GM19238 (cell line): ENCODE data around the gene NOVA2.
A peak's percentile ranks its signal among the peaks of the same experiment; 100 is the strongest.

Source experiments
- DNase-seq: peaks from one replicate; pipeline ENCODE4 v3.0.0; 2011; ENCODE audit warnings: low spot score; ENCODE audit not compliant: insufficient read length

The NOVA2 gene

DNA sequence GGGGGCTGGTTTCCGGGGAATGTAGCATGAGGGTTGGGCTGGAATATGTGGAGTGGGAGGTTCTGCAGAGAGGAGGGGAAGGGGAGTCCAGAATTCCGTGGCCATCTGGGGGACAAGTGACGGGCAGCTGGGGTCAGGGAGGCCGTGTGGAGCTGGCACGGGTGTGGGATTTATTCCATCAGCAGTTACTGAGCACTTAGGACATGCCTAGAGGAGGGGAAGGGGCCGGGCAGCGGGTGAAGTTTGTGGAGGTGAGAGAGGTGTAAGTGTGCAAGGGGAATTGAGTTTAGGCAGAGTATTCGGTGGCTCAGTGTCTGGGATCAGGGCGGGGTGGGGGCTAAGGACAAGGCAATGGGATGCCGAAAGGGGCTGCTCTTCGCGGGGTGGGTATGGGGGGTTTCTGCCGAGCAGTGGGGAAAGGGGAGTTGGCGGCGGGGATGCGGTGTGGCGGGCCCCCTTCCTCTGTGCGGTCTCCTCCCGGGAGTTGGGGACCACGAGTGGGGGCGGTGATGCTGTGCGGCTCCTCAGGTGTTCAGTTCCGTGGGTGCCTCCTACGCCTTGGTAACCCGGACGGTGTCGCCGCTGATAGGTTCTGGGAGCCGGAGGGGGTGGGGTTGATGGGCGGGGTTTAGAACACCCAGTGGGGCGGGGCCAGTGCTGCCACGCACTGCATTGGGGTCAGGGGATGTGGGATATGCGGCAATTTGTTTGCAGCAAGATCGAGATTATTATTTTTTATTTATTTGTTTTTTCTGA is 27.0 kb upstream of the NOVA2 start:
- DNase-seq: peak; percentile 81

GRCh38 chr19:45999653-46000121 is 26.0 kb upstream of the NOVA2 start:
- DNase-seq: no peak

DNA sequence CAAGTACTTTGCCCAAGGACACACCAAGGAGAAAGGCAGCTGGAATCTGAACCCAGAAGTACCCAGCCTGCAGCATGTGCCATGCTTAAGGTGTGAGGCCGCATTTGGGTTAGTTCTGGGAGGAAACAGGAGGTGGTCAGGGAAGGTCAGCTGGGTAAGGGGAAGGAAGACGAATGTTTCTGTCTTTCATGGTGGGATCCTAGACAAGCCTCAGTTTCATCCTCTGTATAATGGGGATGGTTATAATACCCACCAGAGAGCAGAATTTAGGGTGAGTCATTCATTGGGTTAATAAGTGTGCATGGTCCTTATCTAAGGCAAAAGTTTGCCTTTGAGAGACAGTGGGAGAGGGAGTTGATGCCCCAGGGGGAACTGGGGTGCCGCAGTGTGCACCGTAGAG is 25.2 kb upstream of the NOVA2 start:
- no peak for DNase-seq

DNA sequence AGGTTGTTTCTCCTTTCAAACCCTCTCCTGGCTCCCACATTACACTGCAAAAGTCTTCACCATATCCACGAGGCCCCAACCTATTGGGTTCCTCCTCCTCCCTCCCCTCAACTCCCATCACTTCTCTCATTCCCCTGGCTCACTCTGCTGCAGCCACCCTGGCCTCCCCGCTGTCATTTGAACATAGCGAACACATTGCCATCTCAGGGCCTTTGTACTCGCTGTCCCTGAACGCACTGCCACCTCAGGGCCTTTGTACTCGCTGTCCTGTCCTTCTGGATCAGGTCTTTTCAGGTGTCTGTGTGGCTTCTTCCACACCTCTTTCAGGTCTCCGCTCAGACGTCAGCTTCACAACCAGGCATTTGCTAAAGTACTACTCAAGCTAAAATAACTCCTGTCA is 23.3 kb upstream of the NOVA2 start:
- DNase-seq: no peak

DNA sequence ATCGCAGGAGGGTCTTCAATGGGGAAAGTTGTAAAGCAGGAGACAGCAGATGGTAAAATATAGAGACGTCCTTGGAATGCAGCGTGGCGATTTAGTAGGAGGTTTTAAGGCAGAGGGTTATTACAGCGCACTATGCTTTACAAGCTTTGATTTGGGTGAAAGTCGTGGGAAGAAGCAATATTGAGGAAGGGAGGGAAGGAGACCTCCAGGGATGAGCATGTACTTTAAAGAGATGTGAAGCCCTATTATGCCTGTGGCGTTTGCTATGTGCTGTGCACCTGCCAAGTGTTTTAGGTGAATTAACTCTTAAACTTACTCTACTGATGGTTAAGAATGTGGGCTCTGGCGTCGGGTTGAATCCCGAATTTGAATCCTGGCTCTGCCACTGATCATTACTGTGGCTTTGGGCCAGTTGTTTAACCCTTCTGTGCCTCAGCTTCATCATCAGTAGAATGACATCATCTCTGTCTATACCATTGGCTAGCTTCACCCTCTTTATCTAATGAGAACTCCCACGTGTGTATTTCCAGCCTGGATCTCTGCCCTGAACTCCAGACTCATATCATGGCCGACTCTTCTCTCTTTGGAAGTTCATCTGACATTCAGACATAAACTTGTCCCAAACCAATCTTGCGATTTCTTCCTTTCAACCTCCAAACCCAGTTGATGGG is 22.2 kb upstream of the NOVA2 start:
- DNase-seq: no peak

- peak; percentile 96 for DNase-seq
These were observed 21.5 kb upstream of the NOVA2 start, which contains the start of gene CCDC61 for GRCh38 chr19:45994998-45995714. Gene CCDC61, plus strand, starts transcription at chr19:45995467. Its CDS starts 7,552 bp downstream, at chr19:46003019.

DNA sequence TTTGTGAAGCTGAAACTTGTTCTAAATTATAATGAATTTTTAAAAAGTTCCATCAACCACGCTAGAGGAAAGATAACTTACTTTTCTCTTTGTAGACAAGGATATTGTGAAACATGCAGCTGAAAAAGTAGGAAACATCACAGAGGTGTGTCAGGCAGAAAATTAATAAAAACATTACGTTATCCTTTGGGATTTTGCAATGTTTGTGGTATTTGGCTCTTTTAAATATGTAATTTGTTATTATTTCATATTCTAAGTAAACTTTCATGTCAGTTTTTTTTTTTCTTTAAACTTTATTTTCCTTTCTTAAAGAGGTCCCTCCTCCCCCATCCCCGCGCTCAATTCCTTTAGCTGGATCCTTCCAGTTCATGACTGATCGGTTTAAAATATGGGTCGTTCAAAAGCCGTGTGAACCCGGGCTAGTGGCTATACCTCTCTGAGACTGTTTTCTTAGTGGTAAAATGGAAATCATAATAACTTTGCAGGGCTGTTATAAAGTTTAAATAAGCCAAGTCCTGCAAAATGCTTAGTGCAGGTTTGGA is 20.9 kb upstream of the NOVA2 start:
- no peak for DNase-seq

- DNase-seq: no peak
These were observed 16.6 kb upstream of the NOVA2 start for GRCh38 chr19:45990113-45990728.

DNA sequence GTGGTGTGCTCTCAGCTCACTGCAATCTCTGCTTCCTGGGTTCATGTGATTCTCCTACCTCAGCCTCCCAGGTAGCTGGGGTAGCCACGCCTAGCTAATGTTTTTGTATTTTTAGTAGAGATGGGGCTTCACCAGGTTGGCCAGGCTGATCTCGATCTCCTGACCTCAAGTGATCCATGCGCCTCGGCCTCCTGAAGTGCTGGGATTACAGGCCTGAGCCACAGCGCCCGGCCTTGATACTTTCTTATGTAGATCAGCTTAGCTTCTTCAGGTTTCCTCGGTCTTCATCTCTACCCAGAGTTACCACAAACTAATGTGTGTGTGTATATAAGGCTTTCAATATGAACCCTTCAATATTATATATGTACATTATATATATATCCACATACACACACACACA is 11.7 kb upstream of the NOVA2 start:
- DNase-seq: no peak

DNA sequence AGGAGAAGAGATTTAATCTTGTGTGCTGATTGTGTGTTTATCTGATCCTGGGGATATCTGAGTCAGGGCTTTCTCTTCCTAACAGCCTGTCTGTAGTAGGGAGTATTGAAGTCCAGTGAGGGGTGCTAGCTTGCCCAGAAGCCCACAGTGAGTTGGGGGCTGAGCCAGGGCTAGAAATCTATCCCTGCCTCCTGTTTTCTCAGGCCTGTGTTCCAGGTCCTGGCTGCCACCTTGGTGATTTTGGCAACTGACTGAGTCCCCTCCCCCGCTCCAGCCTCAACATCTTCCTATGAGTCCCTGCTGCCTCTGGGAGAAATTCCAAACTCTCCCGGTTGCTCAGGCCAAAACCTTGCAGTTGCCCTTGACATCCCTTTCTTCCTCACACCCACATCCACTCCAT is 7.7 kb upstream of the NOVA2 start:
- no peak for DNase-seq

DNA sequence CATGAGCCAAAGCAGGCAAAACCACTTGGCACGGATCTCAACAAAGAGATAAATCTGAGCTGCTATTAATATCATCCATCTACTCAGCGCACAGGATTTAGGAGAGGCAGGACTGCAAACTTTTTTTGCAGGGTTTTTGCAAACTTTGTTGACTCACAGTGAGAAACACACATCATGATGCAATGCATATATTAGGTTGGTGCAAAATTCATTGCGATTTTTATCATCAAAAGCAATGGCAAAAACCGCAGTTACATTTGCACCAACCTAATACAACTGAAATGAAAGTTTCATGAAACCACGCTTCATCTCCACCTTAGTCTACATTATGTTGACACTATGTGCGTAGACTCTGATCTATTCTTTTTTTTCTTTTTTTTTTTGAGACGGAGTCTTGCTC is 4.5 kb upstream of the NOVA2 start:
- no peak for DNase-seq

DNA sequence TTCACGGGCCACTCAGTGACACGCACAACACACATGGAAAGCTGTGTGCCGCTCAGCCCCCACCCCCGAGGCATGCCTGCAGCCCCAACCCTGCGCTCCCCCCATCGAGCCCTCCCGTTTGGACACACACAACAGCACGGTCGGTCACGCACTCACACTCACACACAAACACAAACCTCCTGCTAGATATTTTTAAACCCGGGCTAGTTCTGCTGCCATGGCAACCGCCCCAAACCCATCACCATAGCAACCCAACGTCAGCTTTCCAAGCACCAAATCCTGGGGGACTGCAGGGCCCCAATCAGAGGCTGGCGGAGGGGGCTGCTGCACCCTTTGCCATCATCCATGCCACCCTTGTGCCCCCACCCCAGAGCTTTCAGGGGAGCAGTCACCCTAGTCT is 2.5 kb upstream of the NOVA2 start:
- DNase-seq: no peak

DNA sequence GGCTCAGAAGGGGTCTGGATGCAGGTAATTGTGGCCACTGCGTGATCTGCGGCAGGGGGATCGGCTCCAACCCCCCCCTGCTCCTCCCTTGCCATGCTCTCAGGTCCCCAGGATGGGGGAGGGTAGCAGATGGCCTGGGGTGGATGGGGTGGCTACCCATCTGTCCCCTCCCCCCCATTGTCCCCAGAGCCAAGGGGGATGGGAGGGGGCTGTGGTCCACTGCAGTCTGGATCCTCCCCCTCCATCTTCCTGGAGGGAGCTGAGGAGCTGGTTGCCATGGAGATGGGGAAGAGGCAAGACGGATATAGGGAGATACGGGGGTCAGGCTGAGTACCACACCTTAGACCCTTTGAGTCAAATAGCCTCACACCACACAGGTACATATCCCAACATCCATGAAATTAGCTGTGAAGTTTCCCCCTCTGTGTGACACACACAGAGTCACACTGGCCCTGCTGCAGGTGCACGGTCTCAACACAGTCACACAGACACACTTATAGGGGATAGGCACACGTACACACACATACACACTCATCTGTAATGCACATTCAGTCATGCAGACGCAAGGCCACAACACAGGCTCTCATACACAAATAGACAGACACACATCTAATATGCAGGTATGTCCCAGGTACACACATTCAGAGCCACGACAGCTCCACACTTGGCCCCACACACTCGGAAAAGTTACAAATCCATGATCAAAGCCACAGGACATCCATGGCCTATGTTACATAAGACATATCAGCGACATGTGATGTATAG is 1.8 kb upstream of the NOVA2 start:
- DNase-seq: no peak

GRCh38 chr19:45972947-45973540 is 621 bp downstream of the NOVA2 start:
- no peak for DNase-seq

GRCh38 chr19:45972081-45972946 is 1.4 kb downstream of the NOVA2 start:
- no peak for DNase-seq

- no peak for DNase-seq
These were observed 2.3 kb downstream of the NOVA2 start for GRCh38 chr19:45971260-45971902.

GRCh38 chr19:45969676-45970075 is 4.0 kb downstream of the NOVA2 start:
- DNase-seq: no peak

GRCh38 chr19:45968626-45969025 is 5.0 kb downstream of the NOVA2 start:
- no peak for DNase-seq

DNA sequence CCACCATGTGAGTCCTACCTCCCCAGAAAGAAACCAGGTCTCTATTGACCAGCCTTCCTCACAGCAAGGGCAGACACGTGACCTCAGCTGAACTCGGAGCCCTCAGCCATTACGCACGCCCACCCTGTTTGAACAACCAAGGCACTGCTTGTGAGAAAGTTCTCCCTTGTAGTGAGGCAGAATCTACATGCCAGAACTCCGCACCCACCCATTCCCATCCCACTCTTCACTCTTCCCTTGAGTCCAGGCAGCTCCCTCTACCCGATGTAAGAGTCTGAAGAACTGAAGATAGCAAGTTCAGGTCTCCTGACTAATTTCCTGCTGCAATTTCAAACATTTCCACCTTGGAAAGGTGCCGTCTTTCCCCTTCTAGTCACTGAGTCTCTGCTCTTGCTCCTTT is 6.4 kb downstream of the NOVA2 start:
- no peak for DNase-seq
